ENCODE data around the gene COQ5. TPM values are rescaled to one million over a fixed set of nuclear protein-coding genes. Genes with fewer than 3 reads are reported as not detected.

COQ5 gene
- total RNA-seq, 2 donors from 2014 or later = 21.9 to 34.3 TPM

GRCh38 chr12:120515496-120515895 is 13.5 kb downstream of the COQ5 start:
- H3K27me3 ChIP-seq = no peaks in the 10 kb centered on the region
- peaks cover 35% of the 10 kb centered on the region for H3K36me3 ChIP-seq
- no peak for DNase-seq (ENCODE audit: low spot score)
- TF ChIP-seq CTCF (IDR thresholded peaks at IDR 0.05) = no peak
- H3K4me3 ChIP-seq = no peak overlapping the region
- no peak overlapping the region for H3K27ac ChIP-seq
- no peaks in the 10 kb centered on the region for H3K9me3 ChIP-seq
- no peaks in the 10 kb centered on the region for H3K4me1 ChIP-seq

- H3K27me3 ChIP-seq = no peaks in the 10 kb centered on the region
- TF ChIP-seq CTCF (IDR thresholded peaks at IDR 0.05) = no peak
These were observed 15.0 kb downstream of the COQ5 start for GRCh38 chr12:120514002-120514401.

GRCh38 chr12:120508537-120508936 is 20.4 kb downstream of the COQ5 start:
- DNase-seq (ENCODE audit: low spot score) = no peak
- no peaks in the 10 kb centered on the region for H3K4me1 ChIP-seq
- peaks cover 51% of the 10 kb centered on the region for H3K36me3 ChIP-seq
- no peak overlapping the region for H3K27ac ChIP-seq
- no peaks in the 10 kb centered on the region for H3K9me3 ChIP-seq
- no peak for TF ChIP-seq CTCF (IDR thresholded peaks at IDR 0.05)
- H3K4me3 ChIP-seq = no peak overlapping the region
- H3K27me3 ChIP-seq = no peaks in the 10 kb centered on the region

More at GRCh38 chr12:120514002-120514401, 15.0 kb downstream of the COQ5 start:
- Histone ChIP-seq H3K36me3 (peaks cover 48% of the 10 kb centered on the region), H3K4me1 (no peaks in the 10 kb centered on the region), H3K4me3 (no peak overlapping the region), H3K27ac (no peak overlapping the region), H3K9me3 (no peaks in the 10 kb centered on the region)
- DNase-seq (ENCODE audit: low spot score) = no peak

- no peak for TF ChIP-seq CTCF (IDR thresholded peaks at IDR 0.05)
These were observed 24.4 kb downstream of the COQ5 start for GRCh38 chr12:120504587-120504986.

GRCh38 chr12:120500581-120500980 is 28.4 kb downstream of the COQ5 start:
- DNase-seq (ENCODE audit: low spot score) = no peak
- H3K36me3 ChIP-seq = peaks cover 44% of the 10 kb centered on the region
- no peaks in the 10 kb centered on the region for H3K9me3 ChIP-seq
- no peak overlapping the region for H3K4me3 ChIP-seq
- peaks cover 0 to 16% of the 10 kb centered on the region in 2 donors for H3K4me1 ChIP-seq
- no peak for TF ChIP-seq CTCF (IDR thresholded peaks at IDR 0.05)
- H3K27me3 ChIP-seq = no peaks in the 10 kb centered on the region
- H3K27ac ChIP-seq = no peak overlapping the region

More at GRCh38 chr12:120504587-120504986, 24.4 kb downstream of the COQ5 start:
- DNase-seq (ENCODE audit: low spot score) = no peak
- Histone ChIP-seq H3K27ac (no peak overlapping the region), H3K9me3 (no peaks in the 10 kb centered on the region), H3K4me1 (no peaks in the 10 kb centered on the region), H3K36me3 (peaks cover 48% of the 10 kb centered on the region), H3K27me3 (no peaks in the 10 kb centered on the region), H3K4me3 (no peak overlapping the region)

- no peak overlapping the region for H3K27ac ChIP-seq
- no peak for TF ChIP-seq CTCF (IDR thresholded peaks at IDR 0.05)
- H3K36me3 ChIP-seq = peaks cover 43% of the 10 kb centered on the region
These were observed 30.0 kb downstream of the COQ5 start for GRCh38 chr12:120498870-120499515.

More at GRCh38 chr12:120498870-120499515, 30.0 kb downstream of the COQ5 start:
- H3K27me3 ChIP-seq = no peaks in the 10 kb centered on the region
- no peaks in the 10 kb centered on the region for H3K9me3 ChIP-seq
- DNase-seq (ENCODE audit: low spot score) = no peak
- H3K4me1 ChIP-seq = peaks cover 0 to 26% of the 10 kb centered on the region in 2 donors
- no peak overlapping the region for H3K4me3 ChIP-seq
